ENCODE results near the gene DENND10.

GRCh38 chr10:119174109-119174508 lies 70.2 kb downstream of the DENND10 start:
- TF ChIP-seq, protein P1, sequence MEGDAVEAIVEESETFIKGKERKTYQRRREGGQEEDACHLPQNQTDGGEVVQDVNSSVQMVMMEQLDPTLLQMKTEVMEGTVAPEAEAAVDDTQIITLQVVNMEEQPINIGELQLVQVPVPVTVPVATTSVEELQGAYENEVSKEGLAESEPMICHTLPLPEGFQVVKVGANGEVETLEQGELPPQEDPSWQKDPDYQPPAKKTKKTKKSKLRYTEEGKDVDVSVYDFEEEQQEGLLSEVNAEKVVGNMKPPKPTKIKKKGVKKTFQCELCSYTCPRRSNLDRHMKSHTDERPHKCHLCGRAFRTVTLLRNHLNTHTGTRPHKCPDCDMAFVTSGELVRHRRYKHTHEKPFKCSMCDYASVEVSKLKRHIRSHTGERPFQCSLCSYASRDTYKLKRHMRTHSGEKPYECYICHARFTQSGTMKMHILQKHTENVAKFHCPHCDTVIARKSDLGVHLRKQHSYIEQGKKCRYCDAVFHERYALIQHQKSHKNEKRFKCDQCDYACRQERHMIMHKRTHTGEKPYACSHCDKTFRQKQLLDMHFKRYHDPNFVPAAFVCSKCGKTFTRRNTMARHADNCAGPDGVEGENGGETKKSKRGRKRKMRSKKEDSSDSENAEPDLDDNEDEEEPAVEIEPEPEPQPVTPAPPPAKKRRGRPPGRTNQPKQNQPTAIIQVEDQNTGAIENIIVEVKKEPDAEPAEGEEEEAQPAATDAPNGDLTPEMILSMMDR (IDR thresholded peaks at IDR 0.05; ENCODE audit: poor library complexity): no peak
- no peak for TF ChIP-seq EZH2phosphoT487 (IDR thresholded peaks at IDR 0.05; ENCODE audit: low read depth, severe bottlenecking, unreplicated experiment)

Measured in hepatocyte (in vitro differentiated cells).